Amniotic stem cell (primary cell): Measurements from ENCODE around the gene NUP50.
"Not testable (repeated sequence)": the region's sequence is repeated elsewhere in the genome, so short reads cannot be mapped to it uniquely, and the experiment has no call there.

ENCODE experiments used
- DNase-seq: peaks from one replicate; lab custom pipeline; 2025; lab: John Stamatoyannopoulos, UW

NUP50 gene

GRCh38 chr22:45159652-45160462 lies 3.9 kb upstream of the NUP50 start:
- no peak for DNase-seq

- no peak for DNase-seq
These were observed 1.2 kb upstream of the NUP50 start for GRCh38 chr22:45162531-45162930.

- DNase-seq: no peak
These were observed 650 bp upstream of the NUP50 start for GRCh38 chr22:45163099-45163450.

- no peak for DNase-seq
These were observed 754 bp downstream of the NUP50 start for GRCh38 chr22:45164270-45165088.

GRCh38 chr22:45166932-45167331 lies 3.2 kb downstream of the NUP50 start:
- DNase-seq: no peak

- no peak for DNase-seq
These were observed 6.1 kb downstream of the NUP50 start for GRCh38 chr22:45169591-45170466.

- DNase-seq: no peak
These were observed 8.1 kb downstream of the NUP50 start for GRCh38 chr22:45171830-45172229.

- no peak for DNase-seq
These were observed 9.3 kb downstream of the NUP50 start for GRCh38 chr22:45172881-45173585.

GRCh38 chr22:45179276-45180049 lies 15.7 kb downstream of the NUP50 start:
- DNase-seq: no peak

GRCh38 chr22:45180146-45180679 lies 16.5 kb downstream of the NUP50 start:
- DNase-seq: no peak

- DNase-seq: no peak
These were observed 17.5 kb downstream of the NUP50 start for GRCh38 chr22:45181240-45181639.

- no peak for DNase-seq
These were observed 18.0 kb downstream of the NUP50 start for GRCh38 chr22:45181766-45182165.

- no peak for DNase-seq
These were observed 20.2 kb downstream of the NUP50 start for GRCh38 chr22:45183974-45184373.

- no peak for DNase-seq
These were observed 22.2 kb downstream of the NUP50 start for GRCh38 chr22:45185718-45186514.

- no peak for DNase-seq
These were observed 24.2 kb downstream of the NUP50 start for GRCh38 chr22:45187891-45188290.

- DNase-seq: no peak
These were observed 25.1 kb downstream of the NUP50 start for GRCh38 chr22:45188779-45189178.

GRCh38 chr22:45190202-45190872 lies 26.6 kb downstream of the NUP50 start:
- DNase-seq: no peak

GRCh38 chr22:45191746-45192145 lies 28.0 kb downstream of the NUP50 start:
- DNase-seq: not testable (repeated sequence)

GRCh38 chr22:45192701-45193187 lies 29.0 kb downstream of the NUP50 start:
- DNase-seq: no peak
